ENCODE measurements around the gene LIAS.

DNA sequence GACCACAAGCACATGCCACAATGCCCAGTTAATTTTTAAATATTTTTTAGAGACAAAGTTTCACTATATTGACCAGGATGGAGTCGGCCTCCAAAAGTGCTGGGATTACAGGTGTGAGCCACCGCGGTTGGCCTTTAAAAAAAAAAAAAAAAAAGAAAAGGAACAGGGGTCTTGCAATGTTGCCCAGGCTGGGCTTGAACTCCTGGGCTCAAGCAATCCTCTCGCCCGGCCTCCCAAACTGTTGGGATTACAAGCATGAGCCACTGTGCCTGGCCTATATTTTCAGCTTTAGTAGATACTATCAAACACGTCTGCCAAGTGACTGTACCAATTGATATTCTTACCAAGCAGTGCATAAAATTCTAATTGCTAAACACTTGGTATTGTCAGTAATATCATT lies 59.6 kb downstream of the LIAS start:
- TF ChIP-seq, protein P1, sequence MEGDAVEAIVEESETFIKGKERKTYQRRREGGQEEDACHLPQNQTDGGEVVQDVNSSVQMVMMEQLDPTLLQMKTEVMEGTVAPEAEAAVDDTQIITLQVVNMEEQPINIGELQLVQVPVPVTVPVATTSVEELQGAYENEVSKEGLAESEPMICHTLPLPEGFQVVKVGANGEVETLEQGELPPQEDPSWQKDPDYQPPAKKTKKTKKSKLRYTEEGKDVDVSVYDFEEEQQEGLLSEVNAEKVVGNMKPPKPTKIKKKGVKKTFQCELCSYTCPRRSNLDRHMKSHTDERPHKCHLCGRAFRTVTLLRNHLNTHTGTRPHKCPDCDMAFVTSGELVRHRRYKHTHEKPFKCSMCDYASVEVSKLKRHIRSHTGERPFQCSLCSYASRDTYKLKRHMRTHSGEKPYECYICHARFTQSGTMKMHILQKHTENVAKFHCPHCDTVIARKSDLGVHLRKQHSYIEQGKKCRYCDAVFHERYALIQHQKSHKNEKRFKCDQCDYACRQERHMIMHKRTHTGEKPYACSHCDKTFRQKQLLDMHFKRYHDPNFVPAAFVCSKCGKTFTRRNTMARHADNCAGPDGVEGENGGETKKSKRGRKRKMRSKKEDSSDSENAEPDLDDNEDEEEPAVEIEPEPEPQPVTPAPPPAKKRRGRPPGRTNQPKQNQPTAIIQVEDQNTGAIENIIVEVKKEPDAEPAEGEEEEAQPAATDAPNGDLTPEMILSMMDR (IDR thresholded peaks at IDR 0.05): no peak
- TF ChIP-seq POLR2AphosphoS5 (IDR thresholded peaks at IDR 0.05) (no peak), POLR2A (IDR thresholded peaks at IDR 0.05) (no peak)

All from transverse colon (tissue), 4 donors.